A549 (cell line): ENCODE results near the gene HELZ2.

ENCODE experiments used
- BHLHE40 ChIP-seq: IDR thresholded peaks from 2 replicates; pipeline ENCODE4 v1.6.1; 2012; ENCODE audit warnings: low read depth, low read length, inconsistent platforms
- CBX2 ChIP-seq: fragments of 200-600 bp; sonication (generic); IDR thresholded peaks from 2 replicates; pipeline ENCODE4 v1.6.1; 2016; ENCODE audit warnings: low read depth, mild to moderate bottlenecking, borderline replicate concordance
- CTCF ChIP-seq: fragments of >200 bp; sonication (Bioruptor Twin); formaldehyde crosslinking; IDR thresholded peaks from 3 replicates; pipeline ENCODE4 v1.5.1; 2016
- EP300 ChIP-seq, 2 experiments: fragments of >200 bp; sonication (Bioruptor Twin); formaldehyde crosslinking; IDR thresholded peaks; 2 replicates in 1 of 2; 3 replicates in 1 of 2; pipeline ENCODE4 v1.6.1; 2016 to 2017
- NFE2L2 ChIP-seq: fragments of 150-350 bp; conservative IDR thresholded peaks from 2 replicates; pipeline ENCODE4 v1.6.1; 2014; ENCODE audit warnings: low read length
- POLR2A ChIP-seq: IDR thresholded peaks from 2 replicates; pipeline ENCODE4 v1.6.1; 2012; ENCODE audit warnings: mild to moderate bottlenecking, low read length

DNA sequence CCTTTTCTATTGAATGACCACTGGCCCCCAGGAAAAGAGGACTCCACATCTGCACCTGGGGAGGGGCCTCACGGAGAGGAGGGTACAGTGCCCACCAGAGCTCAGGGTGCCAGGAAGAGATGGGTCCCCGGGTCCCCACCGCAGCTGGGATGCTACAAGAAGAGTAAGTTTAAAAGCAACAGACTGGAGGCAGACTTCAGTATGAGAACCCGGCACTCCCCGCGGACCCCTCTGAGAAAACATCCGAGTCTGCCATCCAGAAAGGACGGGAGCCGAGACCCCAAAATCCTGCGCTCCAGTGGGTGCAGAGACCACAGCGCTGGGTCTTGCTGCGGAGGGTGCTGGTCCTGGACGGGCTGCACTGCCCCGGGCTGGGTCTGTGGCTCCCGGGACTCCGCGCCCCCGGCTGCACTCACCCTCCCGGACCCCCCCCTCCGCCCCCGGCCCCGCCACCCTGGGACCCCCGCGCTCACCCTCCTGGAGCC lies 350 bp downstream of the HELZ2 start:
- TF ChIP-seq EP300 (IDR thresholded peaks at IDR 0.05) (no peak), CBX2 (no peak), BHLHE40 (no peak), CTCF (no peak), NFE2L2 (no peak), POLR2A (no peak)
